H9 (cell line): Measurements from ENCODE around the gene CTSE. TPM values are rescaled to one million over a fixed set of nuclear protein-coding genes. Genes with fewer than 3 reads are reported as not detected.

ENCODE experiments used
- DNase-seq: peaks from one replicate; pipeline ENCODE4 v3.0.0-alpha.2; 2017
- H2AFZ ChIP-seq: one replicate; pipeline ENCODE4 v1.6.1; 2013; ENCODE audit warnings: mild to moderate bottlenecking, low read length, control low read depth, moderate library complexity
- H2AK5ac ChIP-seq: 2 replicates; pipeline ENCODE4 v1.6.1; 2013; ENCODE audit warnings: low read length, control low read depth, mixed read lengths; ENCODE audit not compliant: insufficient read length
- H2BK120ac ChIP-seq: one replicate; pipeline ENCODE4 v1.6.1; 2013; ENCODE audit warnings: low read depth, mild to moderate bottlenecking, low read length, control low read depth, inconsistent platforms; ENCODE audit not compliant: poor library complexity, severe bottlenecking
- H2BK12ac ChIP-seq: 2 replicates; pipeline ENCODE4 v1.6.1; 2013; ENCODE audit warnings: low read length, control low read depth, mixed read lengths, low read depth; ENCODE audit not compliant: insufficient read length
- H2BK15ac ChIP-seq: 2 replicates; pipeline ENCODE4 v1.6.1; 2013; ENCODE audit warnings: low read depth, low read length, control low read depth
- H2BK20ac ChIP-seq: one replicate; pipeline ENCODE4 v1.6.1; 2013; ENCODE audit warnings: low read depth, mild to moderate bottlenecking, low read length, control low read depth, inconsistent platforms; ENCODE audit not compliant: poor library complexity, severe bottlenecking
- H2BK5ac ChIP-seq: 2 replicates; pipeline ENCODE4 v1.6.1; 2013; ENCODE audit warnings: low read length, control low read depth, mixed read lengths; ENCODE audit not compliant: insufficient read length
- H3K14ac ChIP-seq: 2 replicates; pipeline ENCODE4 v1.6.1; 2013; ENCODE audit warnings: low read length, control low read depth; ENCODE audit not compliant: insufficient read depth
- H3K18ac ChIP-seq: 2 replicates; pipeline ENCODE4 v1.6.1; 2013; ENCODE audit warnings: low read depth, mild to moderate bottlenecking, mixed read lengths, low read length, control low read depth; ENCODE audit not compliant: insufficient read length
- H3K23ac ChIP-seq: 2 replicates; pipeline ENCODE4 v1.6.1; 2013; ENCODE audit warnings: low read length, control low read depth, mixed read lengths, low read depth; ENCODE audit not compliant: insufficient read length
- H3K23me2 ChIP-seq: 2 replicates; pipeline ENCODE4 v1.6.1; 2013; ENCODE audit warnings: low read depth, mild to moderate bottlenecking, mixed read lengths, low read length, control low read depth; ENCODE audit not compliant: insufficient read length, poor library complexity, severe bottlenecking
- H3K27ac ChIP-seq: 2 replicates; pipeline ENCODE4 v1.5.1; 2013; ENCODE audit warnings: low read length, control low read depth, mixed read lengths, low read depth; ENCODE audit not compliant: insufficient read length
- H3K27me3 ChIP-seq: 2 replicates; pipeline ENCODE4 v1.6.1; 2013; ENCODE audit warnings: low read length, control low read depth, inconsistent platforms; ENCODE audit not compliant: insufficient read depth
- H3K4ac ChIP-seq: 2 replicates; pipeline ENCODE4 v1.6.1; 2013; ENCODE audit warnings: low read depth, mild to moderate bottlenecking, control low read depth, inconsistent platforms, low read length, moderate library complexity
- H3K4me1 ChIP-seq: 2 replicates; pipeline ENCODE4 v1.6.1; 2013; ENCODE audit warnings: low read length, control low read depth, inconsistent platforms; ENCODE audit not compliant: insufficient read depth
- H3K4me2 ChIP-seq: 2 replicates; pipeline ENCODE4 v1.6.1; 2013; ENCODE audit warnings: low read length, control low read depth, mixed read lengths; ENCODE audit not compliant: insufficient read length, insufficient read depth
- H3K56ac ChIP-seq: 2 replicates; pipeline ENCODE4 v1.6.1; 2013; ENCODE audit warnings: low read depth, mild to moderate bottlenecking, mixed read lengths, low read length, control low read depth; ENCODE audit not compliant: insufficient read length
- H3K79me1 ChIP-seq: 2 replicates; pipeline ENCODE4 v1.6.1; 2013; ENCODE audit warnings: low read depth, mild to moderate bottlenecking, moderate library complexity, low read length, control low read depth, inconsistent platforms; ENCODE audit not compliant: insufficient read depth, poor library complexity, severe bottlenecking
- H3K79me2 ChIP-seq: 2 replicates; pipeline ENCODE4 v1.6.1; 2013; ENCODE audit warnings: low read length, control low read depth, inconsistent platforms; ENCODE audit not compliant: insufficient read depth
- H3K9ac ChIP-seq: 2 replicates; pipeline ENCODE4 v1.6.1; 2013; ENCODE audit warnings: low read length, control low read depth, mixed read lengths; ENCODE audit not compliant: insufficient read length; ENCODE audit errors: extremely low read depth
- H3K9me3 ChIP-seq: one replicate; pipeline ENCODE4 v1.6.1; 2013; ENCODE audit warnings: low read depth, low read length, inconsistent platforms; ENCODE audit not compliant: control insufficient read depth
- H3T11ph ChIP-seq: one replicate; pipeline ENCODE4 v1.6.1; 2013; ENCODE audit warnings: mild to moderate bottlenecking, low read length, control low read depth, inconsistent platforms
- H4K20me1 ChIP-seq: one replicate; pipeline ENCODE4 v1.6.1; 2013; ENCODE audit not compliant: control insufficient read depth, insufficient read length, insufficient read depth
- H4K5ac ChIP-seq: 2 replicates; pipeline ENCODE4 v1.6.1; 2013; ENCODE audit warnings: low read depth, mild to moderate bottlenecking, mixed read lengths, low read length, control low read depth; ENCODE audit not compliant: insufficient read length
- H4K8ac ChIP-seq: replicated peaks from 2 replicates; pipeline ENCODE4 v1.6.1; 2013; ENCODE audit warnings: low read length, control low read depth, mixed read lengths, low read depth; ENCODE audit not compliant: insufficient read length
- H4K91ac ChIP-seq: 2 replicates; pipeline ENCODE4 v1.6.1; 2013; ENCODE audit warnings: low read depth, mild to moderate bottlenecking, moderate library complexity, mixed read lengths, low read length, control low read depth; ENCODE audit not compliant: insufficient read length
- H3K27ac Mint-ChIP-seq, 3 experiments: 2 replicates in 2 of 3; 3 replicates in 1 of 3; pipeline ENCODE4 v1.8.0; 2020 to 2021; ENCODE audit warnings: mixed read lengths in 3 of 3, mild to moderate bottlenecking in 1 of 3, moderate library complexity in 1 of 3
- H3K27me3 Mint-ChIP-seq: 2 replicates; pipeline ENCODE4 v1.8.0; 2021; ENCODE audit warnings: low read depth, mild to moderate bottlenecking, moderate library complexity, mixed read lengths
- H3K36me3 Mint-ChIP-seq, 3 experiments: 2 replicates in 2 of 3; 3 replicates in 1 of 3; pipeline ENCODE4 v1.8.0; 2020 to 2021; ENCODE audit warnings: low read depth in 3 of 3, mixed read lengths in 3 of 3; ENCODE audit not compliant: insufficient read depth in 1 of 3
- H3K4me1 Mint-ChIP-seq, 2 experiments: 2 replicates each; pipeline ENCODE4 v1.8.0; 2020; ENCODE audit warnings: mixed read lengths in 2 of 2
- H3K4me3 Mint-ChIP-seq, 2 experiments: 2 replicates in 1 of 2; 3 replicates in 1 of 2; pipeline ENCODE4 v1.8.0; 2020 to 2021; ENCODE audit warnings: mild to moderate bottlenecking in 2 of 2, mixed read lengths in 2 of 2, moderate library complexity in 1 of 2
- H3K9me3 Mint-ChIP-seq, 2 experiments: 2 replicates in 1 of 2; 3 replicates in 1 of 2; pipeline ENCODE4 v1.8.0; 2020; ENCODE audit warnings: mild to moderate bottlenecking in 2 of 2, mixed read lengths in 2 of 2, moderate library complexity in 1 of 2
- CTCF ChIP-seq: fragments of 200-600 bp; sonication (generic); conservative IDR thresholded peaks from 3 replicates; pipeline ENCODE4 v1.8.0; 2021; ENCODE audit warnings: antibody characterized with exemption, mild to moderate bottlenecking
- WGBS: extraction: QIAGEN DNeasy Blood & Tissue Kit; methylation state at CpG from one replicate; pipeline ENCODE4 v1.1.7; 2013; ENCODE audit warnings: missing lambda C conversion rate, low lambda C conversion rate, mixed read lengths; ENCODE audit not compliant: insufficient read length; ENCODE audit errors: extremely low coverage; 5-methylcytosine and 5-hydroxymethylcytosine counted together
- total RNA-seq: library from RNA; stranded (reverse); gene quantifications from 2 replicates; pipeline ENCODE4 v1.2.1, GENCODE V29; 2021

The CTSE gene
- total RNA-seq, 1 experiment from 2014 or later = not detected

GRCh38 chr1:205986292-205986691, 37.4 kb downstream of the CTSE start:
- Histone ChIP-seq H3K9me3 (no peaks in the 10 kb centered on the region), H3K56ac (no peak overlapping the region), H2BK120ac (no peak overlapping the region), H4K20me1 (no peaks in the 10 kb centered on the region), H3K9ac (no peak overlapping the region), H2BK5ac (no peak overlapping the region), H3T11ph (no peak overlapping the region), H4K8ac (no peak overlapping the region), H4K5ac (no peak overlapping the region), H3K4ac (no peak overlapping the region), H3K27ac (no peak overlapping the region), H3K27me3 (no peaks in the 10 kb centered on the region), H3K79me1 (no peaks in the 10 kb centered on the region), H3K4me2 (no peak overlapping the region), H2BK15ac (no peak overlapping the region), H3K14ac (no peak overlapping the region), H3K23me2 (no peaks in the 10 kb centered on the region), H2BK12ac (no peak overlapping the region), H3K18ac (no peak overlapping the region), H2AK5ac (no peak overlapping the region), H3K23ac (no peak overlapping the region), H3K4me1 (no peaks in the 10 kb centered on the region), H2BK20ac (no peak overlapping the region), H4K91ac (no peak overlapping the region), H2AFZ (no peak overlapping the region), H3K79me2 (no peaks in the 10 kb centered on the region)
- WGBS = no CpG with 5 or more reads among the region's 3 CpGs
- DNase-seq = no peak
- Mint-ChIP-seq H3K9me3 (no peaks in the 10 kb centered on the region), H3K36me3 (no peaks in the 10 kb centered on the region), H3K27me3 (peaks cover 16% of the 10 kb centered on the region), H3K4me1 (peaks cover 6 to 16% of the 10 kb centered on the region in 2 experiments; a peak in 3 of 4 replicates), H3K4me3 (no peak overlapping the region), H3K27ac (0 out of 7 replicates have a peak overlapping the region, but pooled peaks of 1 of the 3 experiments have one; percentile 36)
- no peak; the same call in 2 of the 3 replicates for TF ChIP-seq CTCF
